Immature natural killer cell (primary cell): ENCODE results near the gene MYOCD. TPM values are rescaled to one million over a fixed set of nuclear protein-coding genes. Genes with fewer than 3 reads are reported as not detected.

Experiments
- DNase-seq, 3 donors: peaks; one replicate each; pipeline ENCODE4 v3.0.0; 2022; ENCODE audit warnings: mixed read lengths in 1 of 3
- H3K27ac Mint-ChIP-seq, 6 donors: one replicate each; pipeline ENCODE4 v1.8.0; 2020; ENCODE audit warnings: mixed read lengths in 6 of 6, mild to moderate bottlenecking in 5 of 6, inconsistent platforms in 4 of 6, moderate library complexity in 3 of 6
- H3K27me3 Mint-ChIP-seq, 3 donors: one replicate each; pipeline ENCODE4 v1.8.0; 2020 to 2021; ENCODE audit warnings: low read depth in 3 of 3, mild to moderate bottlenecking in 3 of 3, mixed read lengths in 3 of 3, moderate library complexity in 3 of 3, inconsistent platforms in 1 of 3
- H3K36me3 Mint-ChIP-seq, 3 donors: one replicate each; pipeline ENCODE4 v1.8.0; 2020; ENCODE audit warnings: mixed read lengths in 3 of 3, inconsistent platforms in 2 of 3, mild to moderate bottlenecking in 2 of 3
- H3K4me1 Mint-ChIP-seq, 2 donors: one replicate each; pipeline ENCODE4 v1.8.0; 2020; ENCODE audit warnings: inconsistent platforms in 2 of 2, mild to moderate bottlenecking in 2 of 2, mixed read lengths in 2 of 2, moderate library complexity in 1 of 2
- H3K4me3 Mint-ChIP-seq, 5 donors: one replicate each; pipeline ENCODE4 v1.8.0; 2020; ENCODE audit warnings: mild to moderate bottlenecking in 5 of 5, mixed read lengths in 5 of 5, inconsistent platforms in 3 of 5, moderate library complexity in 3 of 5
- H3K9me3 Mint-ChIP-seq, 6 donors: one replicate each; pipeline ENCODE4 v1.8.0; 2020; ENCODE audit warnings: mild to moderate bottlenecking in 6 of 6, mixed read lengths in 6 of 6, inconsistent platforms in 4 of 6, moderate library complexity in 3 of 6
- polyA plus RNA-seq, 3 donors: library from polyadenylated mRNA; unstranded; fragments of 300-500 nt; fragmentation: Illumina TruSeq; gene quantifications; one replicate each; pipeline ENCODE4 v1.2.3, GENCODE V29; 2021

Gene MYOCD, protein sequence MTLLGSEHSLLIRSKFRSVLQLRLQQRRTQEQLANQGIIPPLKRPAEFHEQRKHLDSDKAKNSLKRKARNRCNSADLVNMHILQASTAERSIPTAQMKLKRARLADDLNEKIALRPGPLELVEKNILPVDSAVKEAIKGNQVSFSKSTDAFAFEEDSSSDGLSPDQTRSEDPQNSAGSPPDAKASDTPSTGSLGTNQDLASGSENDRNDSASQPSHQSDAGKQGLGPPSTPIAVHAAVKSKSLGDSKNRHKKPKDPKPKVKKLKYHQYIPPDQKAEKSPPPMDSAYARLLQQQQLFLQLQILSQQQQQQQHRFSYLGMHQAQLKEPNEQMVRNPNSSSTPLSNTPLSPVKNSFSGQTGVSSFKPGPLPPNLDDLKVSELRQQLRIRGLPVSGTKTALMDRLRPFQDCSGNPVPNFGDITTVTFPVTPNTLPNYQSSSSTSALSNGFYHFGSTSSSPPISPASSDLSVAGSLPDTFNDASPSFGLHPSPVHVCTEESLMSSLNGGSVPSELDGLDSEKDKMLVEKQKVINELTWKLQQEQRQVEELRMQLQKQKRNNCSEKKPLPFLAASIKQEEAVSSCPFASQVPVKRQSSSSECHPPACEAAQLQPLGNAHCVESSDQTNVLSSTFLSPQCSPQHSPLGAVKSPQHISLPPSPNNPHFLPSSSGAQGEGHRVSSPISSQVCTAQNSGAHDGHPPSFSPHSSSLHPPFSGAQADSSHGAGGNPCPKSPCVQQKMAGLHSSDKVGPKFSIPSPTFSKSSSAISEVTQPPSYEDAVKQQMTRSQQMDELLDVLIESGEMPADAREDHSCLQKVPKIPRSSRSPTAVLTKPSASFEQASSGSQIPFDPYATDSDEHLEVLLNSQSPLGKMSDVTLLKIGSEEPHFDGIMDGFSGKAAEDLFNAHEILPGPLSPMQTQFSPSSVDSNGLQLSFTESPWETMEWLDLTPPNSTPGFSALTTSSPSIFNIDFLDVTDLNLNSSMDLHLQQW
- not detected for polyA plus RNA-seq

DNA sequence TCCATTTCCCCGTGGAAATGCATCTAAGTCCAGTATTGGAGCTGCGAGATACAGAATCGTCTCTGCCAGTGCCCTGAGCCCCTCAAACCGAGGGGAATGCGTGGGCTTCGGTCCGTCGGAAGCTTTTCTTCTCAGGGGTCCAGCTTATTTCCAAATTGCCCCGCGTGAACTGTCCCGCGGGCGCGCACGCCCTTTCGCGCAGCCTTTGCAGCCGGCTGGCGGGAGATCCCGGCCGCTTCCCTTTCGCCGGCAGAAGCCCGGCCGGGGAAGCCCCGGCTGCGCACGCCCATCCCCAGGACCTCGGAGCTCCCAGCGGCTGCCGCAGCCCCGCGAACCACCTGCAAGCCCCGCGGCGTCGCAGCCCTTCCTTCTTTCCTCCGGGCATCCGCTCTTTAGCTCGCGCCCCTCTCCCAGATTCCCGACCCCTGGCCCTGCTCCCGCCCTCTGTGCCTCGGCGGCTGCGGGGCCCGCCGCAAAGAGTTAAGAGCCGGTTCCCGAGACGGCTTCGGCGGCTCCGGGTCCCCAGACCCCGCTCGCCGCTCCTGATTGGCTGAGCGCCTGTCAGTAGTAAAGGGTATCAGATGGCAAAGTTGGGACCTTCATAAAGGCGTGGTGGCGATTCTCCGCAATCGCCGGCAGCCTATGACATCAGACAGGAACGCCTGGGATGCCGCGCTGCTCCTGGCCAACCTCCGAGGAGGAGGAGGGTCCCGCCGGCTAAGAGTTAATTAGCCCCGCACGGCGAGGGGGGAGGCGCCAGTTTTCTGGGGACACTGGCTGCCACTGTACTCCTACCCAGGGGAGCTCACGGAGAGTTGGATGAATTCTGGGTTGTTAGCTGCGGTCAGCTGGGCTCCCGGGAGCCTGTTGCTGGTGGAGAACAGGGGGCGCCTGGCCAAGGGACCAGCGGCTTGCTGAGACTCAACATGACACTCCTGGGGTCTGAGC lies at the start of gene MYOCD:
MYOCD (plus strand) TSS at position 628 of the 948 bp plus-strand sequence; CDS start at position 927, 299 bp downstream.
- H3K4me3 Mint-ChIP-seq = no peak within 1 kb of the TSS

DNA sequence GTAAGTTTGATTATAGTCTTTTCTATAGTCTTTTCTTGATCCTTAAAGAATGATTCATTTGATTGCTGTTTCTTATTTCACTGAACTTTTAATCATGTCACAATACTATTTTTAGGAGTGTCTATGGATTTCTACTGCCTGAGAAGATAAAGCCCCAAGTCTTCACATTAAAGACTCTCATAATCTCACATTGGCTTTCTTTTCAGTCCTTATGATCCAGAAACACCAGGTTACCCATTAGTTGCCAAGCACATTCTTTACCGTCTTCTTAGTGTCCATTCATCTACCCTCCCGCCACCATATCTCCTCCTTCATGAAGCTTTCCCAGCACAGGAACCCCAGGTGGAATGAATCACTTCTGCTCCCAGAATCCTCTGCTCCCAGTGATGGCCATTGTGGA lies 49.5 kb upstream of the MYOCD start:
- Mint-ChIP-seq H3K9me3 (peaks cover 0 to 30% (median 4%) of the 10 kb centered on the region in 6 donors), H3K36me3 (no peaks in the 10 kb centered on the region), H3K4me1 (no peaks in the 10 kb centered on the region), H3K27me3 (peaks cover 0 to 2% (median 2%) of the 10 kb centered on the region in 3 donors), H3K27ac (no peak overlapping the region), H3K4me3 (no peak overlapping the region)
- DNase-seq = no peak

More for the DNA sequence above, at the start of gene MYOCD:
- H3K27ac Mint-ChIP-seq = no peak within 1 kb of the TSS
- H3K36me3 Mint-ChIP-seq = no peaks in the 10 kb centered on the region
- H3K27me3 Mint-ChIP-seq = peaks cover 5 to 38% (median 12%) of the 10 kb centered on the region in 3 donors
- no peak for DNase-seq
- no peaks in the 10 kb centered on the region for H3K4me1 Mint-ChIP-seq
- peaks cover 3 to 6% (median 5%) of the 10 kb centered on the region in 6 donors for H3K9me3 Mint-ChIP-seq

DNA sequence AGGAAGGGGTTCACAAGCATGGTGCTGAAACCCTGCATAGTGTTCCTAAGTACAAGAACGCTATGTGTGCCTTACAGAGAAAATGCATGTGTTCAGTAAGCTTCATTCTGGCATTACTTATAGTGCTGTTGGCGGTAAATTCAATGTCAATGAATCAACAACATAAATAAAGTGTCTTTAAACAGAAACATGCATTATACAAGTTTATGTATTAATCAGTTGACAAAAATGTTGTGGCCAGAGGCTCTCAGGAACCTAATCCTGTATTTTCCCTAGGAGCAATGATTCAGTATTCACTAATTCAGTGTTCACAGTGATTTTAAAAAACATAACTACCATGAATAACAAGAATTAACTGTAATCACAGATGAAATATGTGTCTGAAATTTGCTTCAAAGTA lies 47.1 kb upstream of the MYOCD start:
- H3K9me3 Mint-ChIP-seq = peaks cover 2 to 21% (median 5%) of the 10 kb centered on the region in 6 donors
- peaks cover 2% of the 10 kb centered on the region in 3 donors for H3K27me3 Mint-ChIP-seq
- no peak overlapping the region for H3K27ac Mint-ChIP-seq
- H3K4me1 Mint-ChIP-seq = no peaks in the 10 kb centered on the region
- no peak for DNase-seq
- H3K4me3 Mint-ChIP-seq = no peak overlapping the region
- H3K36me3 Mint-ChIP-seq = no peaks in the 10 kb centered on the region

DNA sequence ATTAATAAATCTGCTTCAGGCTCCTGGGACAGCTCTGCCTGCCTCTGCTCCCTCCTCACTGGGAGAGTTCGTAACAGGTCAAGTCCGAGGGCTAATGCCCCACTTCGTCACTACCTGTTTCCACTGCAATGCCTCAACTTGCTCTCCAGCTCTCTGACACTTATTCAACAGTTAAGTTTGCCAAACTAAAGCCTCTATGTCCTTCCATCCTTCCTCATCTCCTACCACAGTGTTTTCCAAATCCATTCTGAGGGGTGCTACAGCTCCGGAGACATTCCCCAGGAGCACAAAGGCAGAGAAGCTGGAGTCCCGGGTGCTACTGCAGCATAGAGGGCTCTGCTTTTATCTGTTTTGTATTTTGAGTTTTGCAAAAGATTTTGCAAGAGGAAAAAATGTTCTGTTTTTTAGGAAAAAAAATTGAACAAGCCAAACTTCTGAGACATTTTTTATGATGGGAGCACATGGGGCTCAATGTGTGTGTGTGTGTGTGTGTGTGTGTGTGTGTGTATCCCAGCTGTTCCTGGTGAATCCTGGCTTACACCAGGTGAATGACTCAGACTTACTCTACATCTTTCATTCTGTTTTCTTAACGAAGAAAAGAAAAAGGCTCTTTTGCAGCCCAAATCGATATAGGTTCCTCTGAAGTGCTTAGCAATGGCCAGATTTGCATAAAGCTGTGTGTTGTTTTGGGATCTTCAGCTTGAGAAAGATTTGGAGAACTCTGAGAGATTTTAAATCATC lies 46.1 kb upstream of the MYOCD start:
- no peak overlapping the region for H3K27ac Mint-ChIP-seq
- H3K4me1 Mint-ChIP-seq = no peaks in the 10 kb centered on the region
- H3K9me3 Mint-ChIP-seq = peaks cover 4 to 18% (median 7%) of the 10 kb centered on the region in 6 donors
- H3K4me3 Mint-ChIP-seq = no peak overlapping the region
- DNase-seq = no peak
- no peaks in the 10 kb centered on the region for H3K36me3 Mint-ChIP-seq
- peaks cover 0 to 2% (median 2%) of the 10 kb centered on the region in 3 donors for H3K27me3 Mint-ChIP-seq

DNA sequence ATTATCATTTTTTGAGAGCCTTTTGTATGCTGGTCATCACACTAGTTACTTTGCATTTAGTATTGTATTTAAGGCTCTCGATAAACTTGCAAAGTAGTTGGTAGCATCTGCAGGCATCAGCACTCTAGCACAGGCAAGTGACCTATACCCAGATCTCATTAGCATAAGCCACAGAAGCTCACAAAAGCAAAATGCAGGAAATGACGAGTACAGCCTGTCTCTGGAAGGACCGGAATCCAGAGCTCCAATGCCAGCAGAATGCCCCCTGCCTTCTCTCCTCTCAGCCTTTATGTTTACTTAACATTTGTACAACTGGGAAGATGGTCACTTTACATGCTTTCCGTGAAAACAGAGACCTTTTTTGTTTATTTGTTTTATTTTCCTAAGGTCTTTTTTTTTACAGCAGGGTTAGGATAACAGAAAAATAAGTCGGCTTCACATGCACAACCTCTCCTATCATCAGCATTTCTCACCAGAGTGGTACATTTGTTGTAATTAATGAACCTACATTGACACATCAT lies 45.4 kb upstream of the MYOCD start:
- H3K36me3 Mint-ChIP-seq = no peaks in the 10 kb centered on the region
- no peak overlapping the region for H3K4me3 Mint-ChIP-seq
- peaks cover 3 to 14% (median 7%) of the 10 kb centered on the region in 6 donors for H3K9me3 Mint-ChIP-seq
- H3K27me3 Mint-ChIP-seq = peaks cover 0 to 2% (median 2%) of the 10 kb centered on the region in 3 donors
- no peak overlapping the region for H3K27ac Mint-ChIP-seq
- no peak for DNase-seq
- H3K4me1 Mint-ChIP-seq = no peaks in the 10 kb centered on the region

DNA sequence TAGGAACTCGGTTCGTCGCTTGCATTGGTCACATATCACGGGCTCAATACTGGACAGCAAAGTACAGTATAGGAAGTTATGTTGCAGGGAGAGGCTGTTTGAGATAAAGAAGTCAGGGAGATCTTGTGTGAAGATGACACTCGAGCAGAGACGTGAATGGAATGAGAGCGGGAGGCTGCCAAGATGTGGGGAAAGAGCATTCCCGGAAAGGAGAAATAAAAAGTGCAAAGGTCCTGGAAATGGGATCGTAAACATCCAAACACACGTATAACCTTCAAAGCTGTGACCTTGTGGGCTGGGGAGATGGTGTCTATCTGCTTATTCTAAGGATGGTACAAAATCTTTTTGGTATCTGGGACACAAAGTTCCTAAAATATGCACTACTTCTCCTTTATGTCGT lies 43.0 kb upstream of the MYOCD start:
- no peaks in the 10 kb centered on the region for H3K4me1 Mint-ChIP-seq
- H3K9me3 Mint-ChIP-seq = peaks cover 3 to 13% (median 6%) of the 10 kb centered on the region in 6 donors
- H3K36me3 Mint-ChIP-seq = no peaks in the 10 kb centered on the region
- no peak overlapping the region for H3K4me3 Mint-ChIP-seq
- H3K27me3 Mint-ChIP-seq = peaks cover 0 to 4% (median 2%) of the 10 kb centered on the region in 3 donors
- H3K27ac Mint-ChIP-seq = no peak overlapping the region
- DNase-seq = no peak

DNA sequence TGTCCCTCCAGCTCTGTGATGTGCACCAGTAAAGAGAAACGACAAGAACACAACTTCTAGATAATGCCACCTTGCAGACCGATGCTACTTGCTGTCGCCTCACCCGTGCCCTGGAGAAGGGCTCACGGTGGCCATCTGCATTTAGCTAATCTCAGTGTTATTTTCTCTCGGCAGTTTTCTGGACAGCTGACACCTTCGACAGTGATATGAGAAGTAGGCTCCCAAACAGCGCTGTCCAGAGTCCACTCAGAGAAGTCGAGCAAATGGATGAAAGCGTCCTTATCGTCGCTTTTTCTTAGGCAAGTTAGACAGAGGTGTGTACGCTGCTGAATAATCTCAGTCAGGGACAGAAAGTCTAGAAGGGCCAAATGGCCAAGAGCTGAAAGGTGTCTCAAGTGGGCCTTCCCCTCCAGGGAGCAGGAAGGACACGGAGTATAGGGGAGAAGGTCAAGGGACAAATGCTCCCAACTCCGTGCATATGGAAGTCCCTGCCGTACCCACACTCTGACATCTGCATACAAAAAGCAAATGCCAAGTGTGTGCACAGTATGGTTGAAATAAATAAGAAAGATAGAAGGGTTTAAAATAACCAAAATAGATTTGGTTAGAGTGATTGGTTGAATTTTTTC lies 42.4 kb upstream of the MYOCD start:
- H3K27me3 Mint-ChIP-seq = peaks cover 0 to 4% (median 2%) of the 10 kb centered on the region in 3 donors
- no peaks in the 10 kb centered on the region for H3K4me1 Mint-ChIP-seq
- DNase-seq = no peak
- H3K36me3 Mint-ChIP-seq = no peaks in the 10 kb centered on the region
- H3K9me3 Mint-ChIP-seq = peaks cover 3 to 13% (median 6%) of the 10 kb centered on the region in 6 donors
- H3K27ac Mint-ChIP-seq = no peak overlapping the region
- H3K4me3 Mint-ChIP-seq = no peak overlapping the region

DNA sequence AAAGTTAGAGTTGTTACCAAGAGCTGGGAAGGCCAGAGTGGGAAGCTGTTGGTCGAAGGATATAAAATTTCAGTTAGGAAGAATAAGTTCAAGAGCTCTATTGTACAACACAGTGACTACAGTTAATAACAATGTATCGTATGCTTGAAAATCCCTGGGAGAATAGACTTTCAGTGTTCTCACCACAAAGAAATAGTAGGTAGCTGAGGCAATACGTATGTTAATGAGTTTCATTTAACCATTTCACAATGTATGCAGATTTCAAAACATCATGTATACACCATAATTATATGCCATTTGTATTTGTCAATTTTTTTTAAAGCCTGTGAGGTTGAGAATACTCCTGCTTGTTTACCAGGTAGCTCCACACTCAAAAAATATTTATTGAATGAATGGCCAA lies 41.5 kb upstream of the MYOCD start:
- Mint-ChIP-seq H3K36me3 (no peaks in the 10 kb centered on the region), H3K4me1 (no peaks in the 10 kb centered on the region), H3K4me3 (no peak overlapping the region), H3K27me3 (peaks cover 0 to 4% (median 2%) of the 10 kb centered on the region in 3 donors), H3K27ac (no peak overlapping the region), H3K9me3 (peaks cover 3 to 13% (median 6%) of the 10 kb centered on the region in 6 donors)
- DNase-seq = no peak

DNA sequence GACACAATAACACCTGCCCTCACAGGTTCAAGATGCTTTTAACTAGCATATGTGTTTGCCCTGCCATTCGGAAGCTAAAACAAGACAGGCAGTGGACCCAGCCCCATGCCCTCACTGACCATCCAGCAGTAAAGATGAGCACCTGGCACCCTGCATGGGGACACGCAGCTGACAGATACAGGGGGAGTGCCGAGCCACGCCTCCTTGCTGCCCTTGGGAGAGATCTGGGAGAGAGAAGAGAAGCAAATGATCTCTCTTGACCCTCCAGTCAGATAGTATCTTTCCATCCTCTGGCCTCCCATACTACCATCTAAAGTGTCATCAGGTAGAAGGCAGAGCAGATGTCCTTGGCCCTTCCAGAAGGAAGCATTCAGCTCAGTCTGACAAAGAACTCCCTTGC lies 40.6 kb upstream of the MYOCD start:
- H3K36me3 Mint-ChIP-seq = no peaks in the 10 kb centered on the region
- no peak overlapping the region for H3K27ac Mint-ChIP-seq
- no peak for DNase-seq
- H3K27me3 Mint-ChIP-seq = peaks cover 0 to 4% (median 2%) of the 10 kb centered on the region in 3 donors
- peaks cover 3 to 13% (median 6%) of the 10 kb centered on the region in 6 donors for H3K9me3 Mint-ChIP-seq
- no peaks in the 10 kb centered on the region for H3K4me1 Mint-ChIP-seq
- no peak overlapping the region for H3K4me3 Mint-ChIP-seq

DNA sequence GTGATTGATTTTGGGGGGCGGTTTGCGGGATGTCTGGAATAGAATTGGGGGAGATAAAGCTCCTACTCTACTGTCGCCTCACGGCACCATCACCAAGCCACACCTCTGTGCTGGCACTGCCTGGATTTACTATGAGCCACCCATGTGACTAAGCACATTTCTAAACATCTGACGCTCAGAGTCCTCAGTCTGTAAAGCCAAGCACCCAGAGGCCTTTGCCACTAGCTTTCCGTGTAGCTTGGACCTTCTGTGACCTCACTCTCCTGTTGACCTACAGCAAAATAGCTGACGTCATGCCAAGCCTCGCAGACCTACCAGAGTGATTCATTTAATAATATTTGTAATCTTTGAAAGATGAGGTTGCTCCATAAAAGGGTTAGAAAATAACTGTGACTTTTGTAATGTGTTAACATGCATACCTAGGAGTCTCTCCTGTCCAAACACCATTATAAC lies 38.5 kb upstream of the MYOCD start:
- no peak for DNase-seq

DNA sequence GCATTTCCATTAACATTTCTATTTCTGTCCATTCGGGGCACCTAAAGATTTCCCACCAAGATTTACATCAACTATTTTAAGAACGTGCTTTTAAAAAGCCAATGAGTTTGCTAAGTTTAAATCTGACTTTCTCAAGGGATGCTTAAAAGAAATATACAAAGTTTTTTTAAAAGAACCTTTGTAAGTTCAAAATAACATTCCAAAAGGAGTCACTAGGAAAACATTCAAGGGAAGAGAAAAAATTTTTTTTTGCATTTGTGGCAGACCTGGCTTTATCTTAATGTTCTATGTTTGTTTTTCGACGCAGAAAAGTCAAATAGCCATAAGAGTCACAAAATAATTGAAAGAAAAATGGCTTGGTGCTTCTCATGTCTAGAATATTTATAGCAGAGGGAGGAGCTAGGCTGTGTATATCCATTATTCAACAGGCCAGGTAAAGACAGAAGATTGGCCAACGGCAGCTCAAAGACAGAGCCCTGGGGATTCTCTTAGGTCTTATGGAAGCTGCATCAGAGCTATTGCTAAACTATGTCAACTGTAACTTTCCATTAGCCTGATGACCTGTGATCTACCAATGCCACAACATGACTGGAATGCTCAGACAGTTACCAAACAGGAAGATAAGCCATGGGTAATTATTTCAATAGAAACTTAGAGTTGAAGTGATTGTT lies 37.8 kb upstream of the MYOCD start:
- Mint-ChIP-seq H3K27me3 (peaks cover 0 to 4% (median 2%) of the 10 kb centered on the region in 3 donors), H3K36me3 (no peaks in the 10 kb centered on the region), H3K9me3 (peaks cover 0 to 23% (median 4%) of the 10 kb centered on the region in 6 donors), H3K27ac (no peak overlapping the region), H3K4me1 (no peaks in the 10 kb centered on the region), H3K4me3 (no peak overlapping the region)
- DNase-seq = no peak

More for the DNA sequence above, 38.5 kb upstream of the MYOCD start:
- H3K4me3 Mint-ChIP-seq = no peak overlapping the region
- peaks cover 0 to 18% (median 6%) of the 10 kb centered on the region in 6 donors for H3K9me3 Mint-ChIP-seq
- no peaks in the 10 kb centered on the region for H3K4me1 Mint-ChIP-seq
- no peaks in the 10 kb centered on the region for H3K36me3 Mint-ChIP-seq
- H3K27me3 Mint-ChIP-seq = peaks cover 0 to 4% (median 2%) of the 10 kb centered on the region in 3 donors
- H3K27ac Mint-ChIP-seq = no peak overlapping the region
